Measurements from ENCODE around the gene CCSER1. TPM values are rescaled to one million over a fixed set of nuclear protein-coding genes. Genes with fewer than 3 reads are reported as not detected.

CCSER1 gene
- total and polyA plus RNA-seq, 9 donors: 0.21 to 8.3 (median 3.2) TPM

- Histone ChIP-seq H3K9me3 (no peaks in the 10 kb centered on the region), H3K27ac (no peak overlapping the region), H3K4me3 (no peak overlapping the region), H3K36me3 (no peaks in the 10 kb centered on the region), H3K27me3 (no peaks in the 10 kb centered on the region), H3K4me1 (ENCODE audit: insufficient read depth) (no peaks in the 10 kb centered on the region)
- TF ChIP-seq CTCF (IDR thresholded peaks at IDR 0.05) (no peak), POLR2A (IDR thresholded peaks at IDR 0.05) (no peak), EP300 (IDR thresholded peaks at IDR 0.05) (no peak)
- 94 to 96% (median 96%) methylated on average over 10 of the region's 10 CpGs for WGBS, 3 donors
- no peak for DNase-seq
- intact Hi-C loops (cut with DNase I): no loop called here
Measured at GRCh38 chr4:90718931-90719330, 591.7 kb downstream of the CCSER1 start.

- DNase-seq: no peak
- H3K4me3 ChIP-seq: no peak overlapping the region
- no peaks in the 10 kb centered on the region for H3K36me3 ChIP-seq
- no peak overlapping the region for H3K27ac ChIP-seq
- H3K4me1 ChIP-seq (ENCODE audit: insufficient read depth): no peaks in the 10 kb centered on the region
- H3K9me3 ChIP-seq: no peaks in the 10 kb centered on the region
- TF ChIP-seq POLR2A (IDR thresholded peaks at IDR 0.05): no peak
- TF ChIP-seq CTCF (IDR thresholded peaks at IDR 0.05): no peak
- TF ChIP-seq EP300 (IDR thresholded peaks at IDR 0.05): no peak
- intact Hi-C loops (cut with DNase I): no loop called here
- no peaks in the 10 kb centered on the region for H3K27me3 ChIP-seq
Measured at GRCh38 chr4:90727938-90728337, 600.7 kb downstream of the CCSER1 start.

- TF ChIP-seq CTCF (IDR thresholded peaks at IDR 0.05): no peak
- TF ChIP-seq POLR2A (IDR thresholded peaks at IDR 0.05): no peak
- TF ChIP-seq EP300 (IDR thresholded peaks at IDR 0.05): no peak
- no peaks in the 10 kb centered on the region for H3K9me3 ChIP-seq
- DNase-seq: no peak
- H3K36me3 ChIP-seq: no peaks in the 10 kb centered on the region
- no peaks in the 10 kb centered on the region for H3K27me3 ChIP-seq
- H3K4me1 ChIP-seq (ENCODE audit: insufficient read depth): no peaks in the 10 kb centered on the region
- 32 to 57% (median 46%) methylated on average over 1 of the region's 1 CpG for WGBS, 3 donors
- H3K27ac ChIP-seq: no peak overlapping the region
- intact Hi-C loops (cut with DNase I): no loop called here
- H3K4me3 ChIP-seq: no peak overlapping the region
Measured at GRCh38 chr4:90730752-90731151, 603.6 kb downstream of the CCSER1 start.

- no peak for DNase-seq
- TF ChIP-seq CTCF (IDR thresholded peaks at IDR 0.05): no peak
- Histone ChIP-seq H3K9me3 (no peaks in the 10 kb centered on the region), H3K4me3 (no peak overlapping the region), H3K4me1 (ENCODE audit: insufficient read depth) (no peaks in the 10 kb centered on the region), H3K36me3 (no peaks in the 10 kb centered on the region), H3K27me3 (no peaks in the 10 kb centered on the region), H3K27ac (no peak overlapping the region)
- WGBS, 3 donors: 75 to 88% (median 84%) methylated on average over 1 of the region's 1 CpG
- intact Hi-C loops (cut with DNase I): no loop called here
Measured at GRCh38 chr4:90733211-90733610, 606.0 kb downstream of the CCSER1 start.

GRCh38 chr4:90745176-90745575 is 618.0 kb downstream of the CCSER1 start:
- no peak overlapping the region for H3K4me3 ChIP-seq
- H3K27me3 ChIP-seq: no peaks in the 10 kb centered on the region
- H3K9me3 ChIP-seq: no peaks in the 10 kb centered on the region
- no peaks in the 10 kb centered on the region for H3K36me3 ChIP-seq
- DNase-seq: no peak
- 96 to 98% (median 96%) methylated on average over 4 of the region's 4 CpGs for WGBS, 3 donors
- no peaks in the 10 kb centered on the region for H3K4me1 ChIP-seq (ENCODE audit: insufficient read depth)
- no peak overlapping the region for H3K27ac ChIP-seq
- intact Hi-C loops (cut with DNase I): no loop called here
- TF ChIP-seq CTCF (IDR thresholded peaks at IDR 0.05) (no peak), EP300 (IDR thresholded peaks at IDR 0.05) (no peak), POLR2A (IDR thresholded peaks at IDR 0.05) (no peak)
